Spleen (tissue), 11 donors: ENCODE measurements around the gene PTOV1. TPM values are rescaled to one million over a fixed set of nuclear protein-coding genes. Genes with fewer than 3 reads are reported as not detected.

ENCODE experiments used
- DNase-seq: peaks from one replicate; pipeline ENCODE4 v3.0.0-alpha.2; 2020
- H3K27ac ChIP-seq, 8 donors: fragments of 200-600 bp; sonication (generic) in 7 of 8; 1 replicate in 4 of 8; 2 replicates in 4 of 8; pipeline versions ENCODE4 v1.5.0 to v1.8.0; 2016 to 2021; ENCODE audit warnings: inconsistent platforms in 4 of 8, mild to moderate bottlenecking in 4 of 8, moderate library complexity in 1 of 8
- H3K27me3 ChIP-seq, 7 donors: fragments of 200-600 bp; sonication (generic) in 6 of 7; replicated peaks in 1 of 7; 1 replicate in 4 of 7; 2 replicates in 3 of 7; pipeline versions ENCODE4 v1.5.0 to v1.8.0; 2016 to 2021; ENCODE audit warnings: inconsistent platforms in 3 of 7, mild to moderate bottlenecking in 1 of 7
- H3K36me3 ChIP-seq, 6 donors: fragments of 200-600 bp; sonication (generic) in 5 of 6; 1 replicate in 4 of 6; 2 replicates in 2 of 6; pipeline versions ENCODE4 v1.5.0 to v1.8.0; 2016 to 2021; ENCODE audit warnings: inconsistent platforms in 2 of 6
- H3K4me1 ChIP-seq, 6 donors: fragments of 200-600 bp; sonication (generic) in 5 of 6; 1 replicate in 3 of 6; 2 replicates in 3 of 6; pipeline versions ENCODE4 v1.5.0 to v1.8.0; 2016 to 2021; ENCODE audit warnings: inconsistent platforms in 3 of 6
- H3K4me3 ChIP-seq, 8 donors: fragments of 200-600 bp; sonication (generic) in 7 of 8; 1 replicate in 4 of 8; 2 replicates in 4 of 8; pipeline versions ENCODE4 v1.5.0 to v1.8.0; 2016 to 2021; ENCODE audit warnings: inconsistent platforms in 4 of 8, mild to moderate bottlenecking in 4 of 8, moderate library complexity in 2 of 8
- H3K9me3 ChIP-seq, 8 donors: fragments of 200-600 bp; sonication (generic) in 7 of 8; 1 replicate in 4 of 8; 2 replicates in 4 of 8; pipeline versions ENCODE4 v1.5.0 to v1.8.0; 2016 to 2021; ENCODE audit warnings: inconsistent platforms in 4 of 8
- POLR2A ChIP-seq, 3 donors: fragments of 450-650 bp; IDR thresholded peaks; one replicate each; pipeline ENCODE4 v1.5.1; 2017; ENCODE audit warnings: antibody characterized with exemption in 3 of 3, mild to moderate bottlenecking in 1 of 3
- POLR2AphosphoS5 ChIP-seq, 3 donors: sonication (generic); formaldehyde crosslinking; IDR thresholded peaks; one replicate each; pipeline ENCODE4 v1.5.1; 2017; ENCODE audit warnings: antibody characterized with exemption in 3 of 3
- WGBS, 5 donors: extraction: QIAGEN DNeasy Blood & Tissue Kit in 3 of 5; methylation state at CpG; one replicate each; pipeline versions ENCODE4 v1.1.5 to v1.1.7; 2013 to 2018; 5-methylcytosine and 5-hydroxymethylcytosine counted together
- intact Hi-C: fragments of 100-400 bp; cut with DNase I; formaldehyde crosslinking; loops from one replicate; pipeline ENCODE4 v1.15.0; 2023; ENCODE audit warnings: low total_unique reads
- polyA plus RNA-seq, 3 donors: library from polyadenylated mRNA; stranded (reverse); fragments of 200-250 nt; gene quantifications; one replicate each; pipeline ENCODE4 v1.2.1, GENCODE V29; 2013
- total RNA-seq, 7 donors: library from RNA; depleted of rRNA in 3 of 7; stranded (reverse); fragments of >200 nt in 3 of 7; fragmentation: NEBNext Ultra II Directional in 4 of 7; extraction: Animal tissue kit (Norgen Biotek cat#: 25700) in 4 of 7; gene quantifications; one replicate each; pipeline versions ENCODE4 v1.1.0 to v1.2.1, GENCODE V29; 2016 to 2021
- TF ChIP-seq, protein P1 (sequence below), 11 experiments: fragments of 200-600 bp in 7 of 11; fragments of 450-650 bp in 4 of 11; sonication (generic) in 4 of 11; IDR thresholded peaks in 8 of 11; conservative IDR thresholded peaks in 3 of 11; 1 replicate in 7 of 11; 2 replicates in 4 of 11; pipeline versions ENCODE4 v1.4.0 to v1.8.0; 2016 to 2021; ENCODE audit warnings: antibody characterized with exemption in 11 of 11, inconsistent platforms in 4 of 11, mild to moderate bottlenecking in 1 of 11
- donor health status: healthy with polysubstance abuse.
- donor health status: DM: no; HTN: no; CAD: no; lungs with moderate emphysema.
- donor health status: DM: no; HTN: no; CAD: no.
- donor health status: Bipolar disorder and iron deficiency.
- donor health status: healthy.
- donor health status: DM: no; HTN: no; CAD: no.
- donor health status: DM: yes; HTN: yes; CAD: no.

Gene PTOV1
- total and polyA plus RNA-seq, 10 donors: 61.4 to 127 (median 90.2) TPM

DNA sequence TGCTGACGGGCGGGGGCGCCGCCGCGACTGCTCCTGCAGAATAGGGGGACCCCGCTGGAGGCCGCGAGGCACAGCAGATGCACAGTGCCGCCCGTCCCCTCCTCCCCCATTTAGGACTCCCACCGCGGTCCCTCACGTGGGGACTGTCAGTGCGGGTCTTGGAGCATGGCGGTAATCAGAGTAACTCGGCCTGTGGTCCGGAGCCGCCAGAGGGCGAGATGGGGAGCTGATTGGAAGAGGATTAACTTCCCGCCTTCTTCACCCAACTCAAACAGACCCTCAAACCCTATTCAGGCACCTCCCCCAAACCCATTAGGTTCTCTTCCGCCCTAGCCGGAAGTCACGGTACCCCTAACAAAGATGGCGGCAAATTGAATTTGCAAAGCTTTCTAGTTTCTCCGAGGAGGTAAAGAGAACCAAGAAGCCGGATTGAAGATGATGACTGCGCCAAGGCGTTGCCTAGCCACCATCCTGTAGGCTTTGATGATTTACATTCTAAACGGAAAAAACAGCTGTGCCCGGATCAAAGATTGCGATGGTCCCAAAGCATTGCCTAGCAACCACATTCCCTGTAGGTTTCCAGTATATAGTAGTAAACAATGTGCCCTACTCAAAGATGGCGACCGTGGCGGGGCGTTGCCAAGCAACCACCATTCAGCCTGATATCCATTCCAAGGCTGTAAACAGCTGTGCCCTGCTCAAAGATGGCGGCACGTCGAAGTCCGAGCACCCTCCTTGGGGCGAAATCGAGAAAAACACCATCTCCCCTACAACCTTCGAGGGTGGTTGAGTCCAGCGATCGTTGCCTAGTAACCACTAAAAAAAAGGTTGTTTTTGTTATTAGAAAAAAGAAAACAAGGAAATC is 37.7 kb upstream of the PTOV1 start, which contains the start of gene FUZ:
TSS of gene FUZ (minus strand) at position 296 of the 865 bp plus-strand sequence. CDS start at position 110, 186 bp downstream.
- Histone ChIP-seq H3K27ac (peak within 1 kb of the TSS; percentile 55 to 92 (median 89)), H3K36me3 (no peaks in the 10 kb centered on the region), H3K4me3 (peak within 1 kb of the TSS; percentile 53 to 75 (median 66)), H3K4me1 (peaks cover 17 to 64% (median 45%) of the 10 kb centered on the region in 6 donors), H3K27me3 (no peaks in the 10 kb centered on the region), H3K9me3 (no peaks in the 10 kb centered on the region)
- peak; percentile 64 to 86 (median 80) for TF ChIP-seq POLR2AphosphoS5 (IDR thresholded peaks at IDR 0.05)
- TF ChIP-seq, protein P1, sequence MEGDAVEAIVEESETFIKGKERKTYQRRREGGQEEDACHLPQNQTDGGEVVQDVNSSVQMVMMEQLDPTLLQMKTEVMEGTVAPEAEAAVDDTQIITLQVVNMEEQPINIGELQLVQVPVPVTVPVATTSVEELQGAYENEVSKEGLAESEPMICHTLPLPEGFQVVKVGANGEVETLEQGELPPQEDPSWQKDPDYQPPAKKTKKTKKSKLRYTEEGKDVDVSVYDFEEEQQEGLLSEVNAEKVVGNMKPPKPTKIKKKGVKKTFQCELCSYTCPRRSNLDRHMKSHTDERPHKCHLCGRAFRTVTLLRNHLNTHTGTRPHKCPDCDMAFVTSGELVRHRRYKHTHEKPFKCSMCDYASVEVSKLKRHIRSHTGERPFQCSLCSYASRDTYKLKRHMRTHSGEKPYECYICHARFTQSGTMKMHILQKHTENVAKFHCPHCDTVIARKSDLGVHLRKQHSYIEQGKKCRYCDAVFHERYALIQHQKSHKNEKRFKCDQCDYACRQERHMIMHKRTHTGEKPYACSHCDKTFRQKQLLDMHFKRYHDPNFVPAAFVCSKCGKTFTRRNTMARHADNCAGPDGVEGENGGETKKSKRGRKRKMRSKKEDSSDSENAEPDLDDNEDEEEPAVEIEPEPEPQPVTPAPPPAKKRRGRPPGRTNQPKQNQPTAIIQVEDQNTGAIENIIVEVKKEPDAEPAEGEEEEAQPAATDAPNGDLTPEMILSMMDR (IDR thresholded peaks at IDR 0.05 in 8 of 11, conservative IDR thresholded peaks at IDR 0.05 in 3 of 11): peak in 8 of 11 experiments; percentile 4 to 46 (median 37)
- TF ChIP-seq POLR2A (IDR thresholded peaks at IDR 0.05): no peak
- WGBS, 5 donors: 0 to 1% (median 0%) methylated on average over 42 to 45 of the region's 45 CpGs
- intact Hi-C loops: no loop called here
- peak; percentile 98 for DNase-seq

DNA sequence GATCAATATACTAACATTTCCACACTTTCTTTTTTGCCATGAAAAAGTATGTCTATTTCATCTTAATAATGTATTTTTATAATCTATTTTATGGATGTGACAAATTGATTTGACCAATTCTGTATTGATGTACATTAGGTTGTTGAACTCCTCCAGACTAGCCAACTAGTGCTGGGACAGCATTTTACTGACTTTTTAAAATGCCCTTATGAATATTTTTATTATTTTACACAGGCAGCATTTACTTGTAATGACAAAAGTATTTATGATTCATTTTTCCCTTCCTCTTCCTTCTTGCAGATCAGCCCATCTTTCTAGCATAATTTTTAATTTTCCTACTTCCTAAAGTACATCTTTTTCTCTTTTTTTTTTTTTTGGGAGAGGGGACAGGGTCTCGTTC is 36.9 kb upstream of the PTOV1 start:
- peaks cover 17 to 65% (median 46%) of the 10 kb centered on the region in 6 donors for H3K4me1 ChIP-seq
- H3K27me3 ChIP-seq: no peaks in the 10 kb centered on the region
- no peaks in the 10 kb centered on the region for H3K9me3 ChIP-seq
- H3K27ac ChIP-seq: peak overlapping the region in 7 of 8 donors; percentile 85 to 92 (median 89)
- WGBS, 5 donors: 77 to 88% (median 81%) methylated on average over 1 of the region's 1 CpG
- peak overlapping the region in 6 of 8 donors; percentile 53 to 75 (median 66) for H3K4me3 ChIP-seq
- H3K36me3 ChIP-seq: no peaks in the 10 kb centered on the region
- intact Hi-C loops: no loop called here
- TF ChIP-seq POLR2AphosphoS5 (IDR thresholded peaks at IDR 0.05) (no peak), POLR2A (IDR thresholded peaks at IDR 0.05) (no peak)
- TF ChIP-seq, protein P1 (IDR thresholded peaks at IDR 0.05 in 8 of 11, conservative IDR thresholded peaks at IDR 0.05 in 3 of 11): no peak
- no peak for DNase-seq

DNA sequence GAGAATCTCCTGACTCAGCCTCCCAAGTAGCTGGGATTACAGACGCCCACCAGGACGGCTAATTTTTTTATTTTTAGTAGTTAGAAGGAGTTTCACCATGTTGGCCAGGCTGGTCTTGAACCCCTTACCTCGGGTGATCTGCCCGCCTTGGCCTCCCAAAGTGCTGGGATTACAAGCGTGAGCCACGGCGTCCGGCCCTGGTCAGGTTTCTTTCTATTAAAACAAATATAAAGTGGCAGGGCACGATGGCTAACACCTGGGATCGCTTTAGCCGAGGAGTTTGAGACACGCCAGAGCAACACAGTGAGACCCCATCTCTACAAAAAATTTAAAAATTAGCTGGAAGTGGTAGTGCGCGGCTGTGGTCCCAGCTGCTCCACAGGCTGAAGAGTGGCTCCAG is 34.4 kb upstream of the PTOV1 start:
- WGBS, 5 donors: 88 to 95% (median 90%) methylated on average over 14 of the region's 14 CpGs

More for the DNA sequence above, 34.4 kb upstream of the PTOV1 start:
- intact Hi-C loops: no loop called here
- Histone ChIP-seq H3K27ac (peak overlapping the region in 7 of 8 donors; percentile 96 to 99 (median 98)), H3K9me3 (no peaks in the 10 kb centered on the region), H3K4me1 (peaks cover 14 to 65% (median 47%) of the 10 kb centered on the region in 6 donors), H3K4me3 (peak overlapping the region in 1 of 8 donors; percentile 94), H3K27me3 (no peaks in the 10 kb centered on the region), H3K36me3 (peaks cover 0 to 17% (median 5%) of the 10 kb centered on the region in 6 donors)
- TF ChIP-seq POLR2A (IDR thresholded peaks at IDR 0.05): no peak
- TF ChIP-seq, protein P1 (IDR thresholded peaks at IDR 0.05 in 8 of 11, conservative IDR thresholded peaks at IDR 0.05 in 3 of 11): no peak
- TF ChIP-seq POLR2AphosphoS5 (IDR thresholded peaks at IDR 0.05): no peak
- DNase-seq: no peak
